SK-N-SH (cell line): ENCODE measurements around the gene AGBL4. TPM values are rescaled to one million over a fixed set of nuclear protein-coding genes. Genes with fewer than 3 reads are reported as not detected.

ENCODE experiments used
- CTCF ChIA-PET: fragments of 300-600, 350-600 bp; formaldehyde crosslinking; extraction: SDS; loops from one replicate; lab custom pipeline; 2021; lab: Yijun Ruan, JAX
- POLR2A ChIA-PET: fragments of 350-600 bp; sonication (Branson Sonifier 250); formaldehyde crosslinking; extraction: SDS; loops from one replicate; lab custom pipeline; 2020; ENCODE audit warnings: antibody characterized with exemption, inconsistent platforms; lab: Yijun Ruan, JAX
- DNase-seq: peaks from one replicate; pipeline ENCODE4 v3.0.0; 2012
- H2AFZ ChIP-seq: fragments of 200-600 bp; sonication (generic); 2 replicates; pipeline ENCODE4 v1.8.1; 2016; ENCODE audit warnings: antibody characterized with exemption, mild to moderate bottlenecking, low read depth
- H3F3A ChIP-seq: fragments of 200-600 bp; sonication (generic); replicated peaks from 2 replicates; pipeline ENCODE3; 2016; ENCODE audit warnings: antibody characterized with exemption, mild to moderate bottlenecking; ENCODE audit not compliant: insufficient read depth
- H3K27ac ChIP-seq, 2 experiments: fragments of 200-500 bp in 1 of 2; fragments of 200-600 bp in 1 of 2; sonication (Bioruptor generic) in 1 of 2; sonication (generic), shearing (Covaris generic) in 1 of 2; 2 replicates each; pipeline versions ENCODE4 v1.5.1 to v1.6.1; 2014 to 2016; ENCODE audit warnings: low read depth in 2 of 2, inconsistent platforms in 1 of 2, low read length in 1 of 2, mild to moderate bottlenecking in 1 of 2, mixed read lengths in 1 of 2
- H3K27me3 ChIP-seq: fragments of 200-600 bp; sonication (generic), shearing (Covaris generic); 2 replicates; pipeline ENCODE4 v1.6.1; 2016; ENCODE audit warnings: mixed run types; ENCODE audit not compliant: insufficient read depth
- H3K36me3 ChIP-seq, 2 experiments: fragments of 200-500 bp in 1 of 2; fragments of 200-600 bp in 1 of 2; sonication (Bioruptor generic) in 1 of 2; sonication (generic) in 1 of 2; replicated peaks in 1 of 2; 2 replicates each; pipeline versions ENCODE3 to v1.5.1; 2014 to 2016; ENCODE audit warnings: low read length in 1 of 2, mild to moderate bottlenecking in 1 of 2; ENCODE audit not compliant: insufficient read depth in 2 of 2, control insufficient read depth in 1 of 2
- H3K4me1 ChIP-seq, 2 experiments: fragments of 200-500 bp in 1 of 2; fragments of 200-600 bp in 1 of 2; sonication (Bioruptor generic) in 1 of 2; sonication (generic), shearing (Covaris generic) in 1 of 2; 2 replicates each; pipeline versions ENCODE4 v1.5.1 to v1.6.1; 2014 to 2016; ENCODE audit warnings: low read depth in 1 of 2, low read length in 1 of 2, mixed run types in 1 of 2; ENCODE audit not compliant: insufficient read depth in 2 of 2, control insufficient read depth in 1 of 2
- H3K4me2 ChIP-seq: fragments of 200-600 bp; sonication (generic), shearing (Covaris generic); 2 replicates; pipeline ENCODE4 v1.6.1; 2017; ENCODE audit warnings: mixed run types
- H3K4me3 ChIP-seq, 2 experiments: fragments of 200-500 bp in 1 of 2; fragments of 200-600 bp in 1 of 2; sonication (Bioruptor generic) in 1 of 2; sonication (generic), shearing (Covaris generic) in 1 of 2; 2 replicates each; pipeline versions ENCODE4 v1.5.1 to v1.8.1; 2014 to 2016; ENCODE audit warnings: low read depth in 2 of 2, inconsistent platforms in 1 of 2, low read length in 1 of 2, mild to moderate bottlenecking in 1 of 2, mixed read lengths in 1 of 2, moderate library complexity in 1 of 2
- H3K79me2 ChIP-seq: fragments of 200-600 bp; sonication (generic); 2 replicates; pipeline ENCODE4 v1.8.1; 2017; ENCODE audit warnings: mild to moderate bottlenecking; ENCODE audit not compliant: insufficient read depth
- H3K9ac ChIP-seq: fragments of 200-600 bp; sonication (generic); 2 replicates; pipeline ENCODE4 v1.6.1; 2017; ENCODE audit warnings: mixed run types
- H3K9me2 ChIP-seq: fragments of 200-600 bp; sonication (generic); 2 replicates; pipeline ENCODE4 v1.6.1; 2017; ENCODE audit warnings: mixed run types
- H3K9me3 ChIP-seq: fragments of 200-600 bp; sonication (generic); 2 replicates; pipeline ENCODE4 v1.6.1; 2017; ENCODE audit warnings: mixed run types, mild to moderate bottlenecking, moderate library complexity
- H4K20me1 ChIP-seq: fragments of 200-600 bp; sonication (generic); 2 replicates; pipeline ENCODE4 v1.6.1; 2017; ENCODE audit warnings: mild to moderate bottlenecking, mixed run types; ENCODE audit not compliant: insufficient read depth
- CHD2 ChIP-seq: fragments of 150-350 bp; IDR thresholded peaks from 2 replicates; pipeline ENCODE4 v1.6.1; 2018; ENCODE audit warnings: low read length; ENCODE audit not compliant: partially characterized antibody
- EP300 ChIP-seq, 2 experiments: IDR thresholded peaks; 2 replicates each; pipeline versions ENCODE4 v1.4.0 to v1.6.1; 2012; ENCODE audit warnings: borderline replicate concordance in 1 of 2, low read depth in 1 of 2, low read length in 1 of 2
- FOXJ3 ChIP-seq: sonication (generic); formaldehyde crosslinking; IDR thresholded peaks from 2 replicates; pipeline ENCODE4 v1.5.1; 2020; ENCODE audit warnings: mild to moderate bottlenecking, missing genetic modification reagents
- FOXM1 ChIP-seq: IDR thresholded peaks from 2 replicates; pipeline ENCODE4 v1.4.0; 2012; ENCODE audit warnings: low read depth, mild to moderate bottlenecking
- GABPA ChIP-seq: IDR thresholded peaks from 2 replicates; pipeline ENCODE4 v1.4.0; 2012; ENCODE audit warnings: low read depth, mild to moderate bottlenecking
- MEF2A ChIP-seq: IDR thresholded peaks from 2 replicates; pipeline ENCODE4 v1.4.0; 2012; ENCODE audit warnings: low read depth, borderline replicate concordance
- MXI1 ChIP-seq: IDR thresholded peaks from 2 replicates; pipeline ENCODE4 v1.6.1; 2012; ENCODE audit warnings: mild to moderate bottlenecking, low read depth, low read length, improper control_type of control experiment
- NRF1 ChIP-seq: IDR thresholded peaks from 2 replicates; pipeline ENCODE4 v1.6.1; 2012; ENCODE audit warnings: low read depth, mild to moderate bottlenecking, low read length
- PBX3 ChIP-seq: IDR thresholded peaks from 2 replicates; pipeline ENCODE4; 2012
- POLR2AphosphoS5 ChIP-seq: IDR thresholded peaks from 2 replicates; pipeline ENCODE4 v1.6.1; 2012; ENCODE audit warnings: low read depth, low read length
- RAD21 ChIP-seq: IDR thresholded peaks from 2 replicates; pipeline ENCODE4 v1.6.1; 2012; ENCODE audit warnings: mild to moderate bottlenecking, low read length
- RCOR1 ChIP-seq: fragments of 150-350 bp; IDR thresholded peaks from 2 replicates; pipeline ENCODE4 v1.6.1; 2017; ENCODE audit warnings: antibody characterized with exemption, low read length
- REST ChIP-seq: IDR thresholded peaks from 2 replicates; pipeline ENCODE4 v1.6.1; 2012; ENCODE audit warnings: mild to moderate bottlenecking, low read depth, low read length, moderate library complexity
- RFX5 ChIP-seq: IDR thresholded peaks from 2 replicates; pipeline ENCODE4 v1.6.1; 2012; ENCODE audit warnings: mild to moderate bottlenecking, improper control_type of control experiment, low read length
- RXRA ChIP-seq: IDR thresholded peaks from 2 replicates; pipeline ENCODE4 v1.4.0; 2012; ENCODE audit warnings: low read depth, mild to moderate bottlenecking, borderline replicate concordance
- SMC3 ChIP-seq: IDR thresholded peaks from 2 replicates; pipeline ENCODE4 v1.6.1; 2012; ENCODE audit warnings: low read depth, low read length, improper control_type of control experiment
- TCF12 ChIP-seq: IDR thresholded peaks from 2 replicates; pipeline ENCODE4 v1.4.0; 2012
- USF1 ChIP-seq: IDR thresholded peaks from 2 replicates; pipeline ENCODE4 v1.4.0; 2012; ENCODE audit warnings: low read depth, borderline replicate concordance
- USF2 ChIP-seq: fragments of 150-350 bp; IDR thresholded peaks from 2 replicates; pipeline ENCODE4 v1.6.1; 2017; ENCODE audit warnings: antibody characterized with exemption, low read length, low read depth, borderline replicate concordance
- YY1 ChIP-seq: IDR thresholded peaks from 2 replicates; pipeline ENCODE4 v1.4.0; 2012; ENCODE audit warnings: low read depth, mild to moderate bottlenecking
- WGBS: methylation state at CpG from one replicate; pipeline ENCODE4 v1.1.6; 2017; ENCODE audit warnings: low lambda C conversion rate; 5-methylcytosine and 5-hydroxymethylcytosine counted together
- polyA plus RNA-seq, 3 experiments: library from polyadenylated mRNA; depleted of rRNA; stranded (reverse); fragments of >200 nt; gene quantifications; 2 replicates each; pipeline ENCODE4 v1.2.3, GENCODE V29; 2012

The AGBL4 gene
- polyA plus RNA-seq, 1 of the 3 experiments (the other 2 are of a cell fraction), result 0.07 TPM

- 5% methylated on average over 1 of the region's 1 CpG for WGBS
- H3K79me2 ChIP-seq, result no peaks in the 10 kb centered on the region
- no peaks in the 10 kb centered on the region for H3K9me2 ChIP-seq
- no peaks in the 10 kb centered on the region for H3K36me3 ChIP-seq
- TF ChIP-seq EP300 (IDR thresholded peaks at IDR 0.05; ENCODE audit: borderline replicate concordance in 1 of 2, low read depth in 1 of 2, low read length in 1 of 2) (no peak), PBX3 (no peak), USF2 (no peak), YY1 (no peak), CHD2 (no peak), GABPA (no peak), FOXM1 (no peak), REST (no peak), MXI1 (no peak), NRF1 (no peak), RAD21 (no peak), TCF12 (no peak), USF1 (no peak), RCOR1 (no peak), RXRA (no peak), RFX5 (no peak), MEF2A (no peak), POLR2AphosphoS5 (no peak), FOXJ3 (CRISPR knock-in tag) (no peak), SMC3 (no peak)
- TF ChIP-seq, all 33 proteins: peak for 0
- Histone ChIP-seq H3K9ac (no peak overlapping the region), H4K20me1 (no peaks in the 10 kb centered on the region), H2AFZ (no peak overlapping the region), H3F3A (no peaks in the 10 kb centered on the region), H3K27ac (no peak overlapping the region), H3K4me2 (no peak overlapping the region), H3K4me3 (no peak overlapping the region), H3K4me1 (no peaks in the 10 kb centered on the region), H3K9me3 (no peaks in the 10 kb centered on the region), H3K27me3 (no peaks in the 10 kb centered on the region)
- ChIA-PET POLR2A (no interaction called here), CTCF (interaction anchor here (1.0 to 1.2 kb wide), 2 partner anchors 11 to 320 kb away, joined by 3 to 5 read pairs; no protein-coding TSS in a partner anchor)
- no peak for DNase-seq
These were observed 295.4 kb downstream of the AGBL4 start for GRCh38 chr1:49728377-49728776.
